ENCODE results near the gene GIT2. TPM values are rescaled to one million over a fixed set of nuclear protein-coding genes. Genes with fewer than 3 reads are reported as not detected.

The GIT2 gene, protein sequence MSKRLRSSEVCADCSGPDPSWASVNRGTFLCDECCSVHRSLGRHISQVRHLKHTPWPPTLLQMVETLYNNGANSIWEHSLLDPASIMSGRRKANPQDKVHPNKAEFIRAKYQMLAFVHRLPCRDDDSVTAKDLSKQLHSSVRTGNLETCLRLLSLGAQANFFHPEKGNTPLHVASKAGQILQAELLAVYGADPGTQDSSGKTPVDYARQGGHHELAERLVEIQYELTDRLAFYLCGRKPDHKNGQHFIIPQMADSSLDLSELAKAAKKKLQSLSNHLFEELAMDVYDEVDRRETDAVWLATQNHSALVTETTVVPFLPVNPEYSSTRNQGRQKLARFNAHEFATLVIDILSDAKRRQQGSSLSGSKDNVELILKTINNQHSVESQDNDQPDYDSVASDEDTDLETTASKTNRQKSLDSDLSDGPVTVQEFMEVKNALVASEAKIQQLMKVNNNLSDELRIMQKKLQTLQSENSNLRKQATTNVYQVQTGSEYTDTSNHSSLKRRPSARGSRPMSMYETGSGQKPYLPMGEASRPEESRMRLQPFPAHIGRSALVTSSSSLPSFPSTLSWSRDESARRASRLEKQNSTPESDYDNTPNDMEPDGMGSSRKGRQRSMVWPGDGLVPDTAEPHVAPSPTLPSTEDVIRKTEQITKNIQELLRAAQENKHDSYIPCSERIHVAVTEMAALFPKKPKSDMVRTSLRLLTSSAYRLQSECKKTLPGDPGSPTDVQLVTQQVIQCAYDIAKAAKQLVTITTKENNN
- total RNA-seq (10 to 100 TPM; 24.7 to 38.8 (median 33.6) TPM), polyA plus RNA-seq (10 to 100 TPM; 16.5 to 21.8 TPM)

DNA sequence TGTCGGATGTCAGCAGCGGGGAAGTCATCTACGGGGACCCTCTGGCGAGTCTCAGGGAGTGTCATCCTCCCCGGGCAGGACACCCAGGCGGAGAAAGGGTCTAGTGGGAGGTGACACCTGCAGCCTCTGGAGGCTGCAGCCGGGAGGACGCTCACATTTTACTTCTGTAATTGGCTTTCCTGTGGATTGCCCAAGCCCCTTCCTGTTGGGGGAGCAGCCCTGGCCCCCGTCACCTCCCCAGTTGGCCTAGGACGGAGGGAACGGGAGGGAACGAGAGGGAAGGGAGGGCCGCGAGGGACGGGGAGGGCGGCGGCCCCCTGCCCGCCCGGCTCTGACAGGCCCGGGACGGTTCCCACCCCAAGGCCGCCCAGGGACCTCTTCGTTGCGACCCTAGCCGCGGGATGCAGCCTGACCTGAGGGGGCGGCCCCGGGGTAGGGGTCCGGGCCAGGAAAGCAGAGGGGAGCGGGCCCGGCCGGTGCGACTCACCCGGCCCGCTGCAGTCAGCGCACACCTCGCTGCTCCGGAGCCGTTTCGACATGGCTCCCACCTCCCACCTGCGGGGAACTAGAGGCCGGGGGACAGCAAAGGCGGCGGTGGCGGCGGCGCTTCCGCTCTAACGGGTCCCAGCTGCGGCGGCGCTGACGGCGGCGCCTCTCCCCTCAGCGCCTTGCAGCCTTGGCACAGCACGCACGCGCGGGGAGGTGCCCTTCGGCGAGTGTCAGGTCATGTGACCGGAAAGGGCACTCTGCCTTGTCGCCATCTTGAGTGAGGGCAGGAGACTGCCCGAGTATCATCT lies at the start of gene GIT2:
TSS of gene GIT2 (minus strand) at position 683 of the 797 bp plus-strand sequence. CDS start at position 539, 144 bp downstream.
- intact Hi-C loops (cut with DNase I) = loop anchor here in 1 of 3 donors (10.0 kb wide), 1 partner anchor 51 kb away; no protein-coding TSS in a partner anchor
- Histone ChIP-seq H3K9me3 (no peaks in the 10 kb centered on the region), H3K27ac (peak within 1 kb of the TSS; percentile 69 to 87 (median 81)), H3K27me3 (no peaks in the 10 kb centered on the region), H3K36me3 (peaks cover 0 to under 1% (median 0%) of the 10 kb centered on the region in 3 donors), H3K4me3 (peak within 1 kb of the TSS; percentile 69 to 99 (median 84)), H3K4me1 (peaks cover 6 to 35% (median 12%) of the 10 kb centered on the region in 3 donors)
- peak; percentile 93 to 98 (median 94) for DNase-seq
- FAIRE-seq = no peak
- 0% methylated on average over 50 to 65 of the region's 65 CpGs for WGBS, 2 donors
- peak; percentile 80 to 90 (median 85) for ATAC-seq
- TF ChIP-seq, protein P1, sequence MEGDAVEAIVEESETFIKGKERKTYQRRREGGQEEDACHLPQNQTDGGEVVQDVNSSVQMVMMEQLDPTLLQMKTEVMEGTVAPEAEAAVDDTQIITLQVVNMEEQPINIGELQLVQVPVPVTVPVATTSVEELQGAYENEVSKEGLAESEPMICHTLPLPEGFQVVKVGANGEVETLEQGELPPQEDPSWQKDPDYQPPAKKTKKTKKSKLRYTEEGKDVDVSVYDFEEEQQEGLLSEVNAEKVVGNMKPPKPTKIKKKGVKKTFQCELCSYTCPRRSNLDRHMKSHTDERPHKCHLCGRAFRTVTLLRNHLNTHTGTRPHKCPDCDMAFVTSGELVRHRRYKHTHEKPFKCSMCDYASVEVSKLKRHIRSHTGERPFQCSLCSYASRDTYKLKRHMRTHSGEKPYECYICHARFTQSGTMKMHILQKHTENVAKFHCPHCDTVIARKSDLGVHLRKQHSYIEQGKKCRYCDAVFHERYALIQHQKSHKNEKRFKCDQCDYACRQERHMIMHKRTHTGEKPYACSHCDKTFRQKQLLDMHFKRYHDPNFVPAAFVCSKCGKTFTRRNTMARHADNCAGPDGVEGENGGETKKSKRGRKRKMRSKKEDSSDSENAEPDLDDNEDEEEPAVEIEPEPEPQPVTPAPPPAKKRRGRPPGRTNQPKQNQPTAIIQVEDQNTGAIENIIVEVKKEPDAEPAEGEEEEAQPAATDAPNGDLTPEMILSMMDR (IDR thresholded peaks at IDR 0.05) = no peak

DNA sequence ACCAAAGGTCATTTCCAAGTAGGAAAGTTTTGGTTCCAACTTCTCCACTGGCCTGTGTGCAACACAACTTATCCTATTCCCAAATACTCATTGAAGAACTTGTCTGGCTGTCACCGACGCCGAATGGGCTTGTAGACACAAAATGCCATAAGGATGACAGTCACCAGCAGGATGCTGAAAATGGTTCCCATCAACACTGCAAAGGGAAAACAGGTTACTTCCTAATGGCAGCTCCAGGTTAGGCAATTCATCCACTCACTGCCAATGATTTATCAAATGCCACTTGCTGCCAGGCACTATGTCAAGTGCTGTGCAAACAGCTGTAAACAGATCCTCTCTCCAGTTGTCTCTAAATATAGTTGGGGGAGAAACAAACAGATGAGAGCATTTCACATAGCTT lies 46.1 kb upstream of the GIT2 start:
- Histone ChIP-seq H3K36me3 (peaks cover 0 to 5% (median 5%) of the 10 kb centered on the region in 3 donors), H3K9me3 (no peaks in the 10 kb centered on the region), H3K27ac (no peak overlapping the region), H3K4me3 (no peak overlapping the region), H3K27me3 (no peaks in the 10 kb centered on the region), H3K4me1 (peaks cover 9 to 30% (median 16%) of the 10 kb centered on the region in 3 donors)
- intact Hi-C loops (cut with DNase I) = no loop called here
- DNase-seq (no peak), ATAC-seq (peak in 2 of 4 donors; percentile 56 to 69), FAIRE-seq (no peak)
- 79 to 90% methylated on average over 3 of the region's 3 CpGs for WGBS, 2 donors
- TF ChIP-seq, protein P1 (IDR thresholded peaks at IDR 0.05) = no peak

DNA sequence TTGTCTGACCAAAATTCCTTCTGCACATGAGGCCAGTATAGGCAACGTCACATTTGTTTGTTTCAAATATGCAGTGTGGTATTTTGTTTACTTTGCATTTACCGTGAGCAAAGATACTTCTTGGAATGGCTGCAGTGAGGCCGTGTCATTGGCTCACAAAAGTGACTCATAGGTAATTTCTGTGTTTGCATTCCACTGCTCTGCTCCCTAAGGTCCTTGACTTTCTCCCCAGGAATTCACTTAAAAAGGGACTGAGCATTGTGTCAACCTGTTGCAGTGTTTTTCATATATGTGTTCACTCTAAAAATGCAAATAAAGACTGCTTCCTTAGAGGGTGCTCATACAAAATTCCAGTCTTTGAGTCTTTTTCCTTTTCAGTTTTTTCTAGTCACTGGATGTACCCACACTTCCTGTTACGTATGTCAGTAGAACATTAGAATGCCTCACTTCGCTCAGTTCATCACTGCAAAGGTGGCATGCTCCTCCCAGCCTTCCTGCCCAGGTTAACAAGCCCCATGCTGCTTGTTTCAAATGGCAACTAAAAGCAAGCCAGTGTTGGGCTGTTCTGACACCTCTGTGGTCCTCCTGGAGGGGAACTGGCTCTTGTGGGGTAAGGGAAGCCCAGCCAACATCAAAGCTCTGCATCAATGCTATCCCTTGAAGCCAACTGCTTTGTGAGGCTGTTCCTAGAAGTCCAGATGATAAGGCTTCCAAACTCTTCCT lies 43.1 kb upstream of the GIT2 start:
- DNase-seq = peak in 2 of 6 donors; percentile 27 to 60
- peaks cover 0 to 9% (median 6%) of the 10 kb centered on the region in 3 donors for H3K36me3 ChIP-seq
- intact Hi-C loops (cut with DNase I) = no loop called here
- no peaks in the 10 kb centered on the region for H3K27me3 ChIP-seq
- H3K27ac ChIP-seq = peak overlapping the region; percentile 40 to 82 (median 70)
- FAIRE-seq = no peak
- H3K4me3 ChIP-seq = no peak overlapping the region
- ATAC-seq = peak; percentile 79 to 87 (median 83)
- TF ChIP-seq, protein P1 (IDR thresholded peaks at IDR 0.05) = no peak
- no peaks in the 10 kb centered on the region for H3K9me3 ChIP-seq
- 30 to 39% methylated on average over 5 of the region's 5 CpGs for WGBS, 2 donors
- peaks cover 9 to 30% (median 16%) of the 10 kb centered on the region in 3 donors for H3K4me1 ChIP-seq

DNA sequence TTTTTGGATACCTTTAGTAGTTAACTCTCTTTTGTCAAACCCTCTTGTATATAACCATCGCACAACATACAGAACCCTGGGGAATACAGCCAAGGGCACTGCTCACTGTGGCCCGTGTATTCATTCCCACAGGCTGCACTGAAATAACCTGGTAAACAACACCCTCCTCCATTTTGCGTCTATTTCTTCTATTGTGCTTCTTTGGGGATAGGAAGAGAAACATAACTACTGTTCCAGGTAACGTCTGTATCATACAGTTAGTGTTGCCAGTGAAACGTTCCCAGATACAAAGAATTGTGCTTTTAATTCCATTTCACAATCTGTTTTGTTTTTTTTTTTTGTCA lies 42.5 kb upstream of the GIT2 start:
- WGBS, 2 donors = 17 to 23% methylated on average over 5 of the region's 5 CpGs
- TF ChIP-seq, protein P1 (IDR thresholded peaks at IDR 0.05) = no peak
- no peak for DNase-seq
- Histone ChIP-seq H3K4me1 (peaks cover 9 to 30% (median 16%) of the 10 kb centered on the region in 3 donors), H3K27ac (peak overlapping the region; percentile 29 to 82 (median 70)), H3K27me3 (no peaks in the 10 kb centered on the region), H3K36me3 (peaks cover 0 to 14% (median 10%) of the 10 kb centered on the region in 3 donors), H3K4me3 (no peak overlapping the region), H3K9me3 (no peaks in the 10 kb centered on the region)
- ATAC-seq = peak; percentile 1 to 29 (median 12)
- intact Hi-C loops (cut with DNase I) = no loop called here
- no peak for FAIRE-seq

All from pancreas (tissue), 10 donors.